ENCODE measurements around the gene GAREM1. TPM values are rescaled to one million over a fixed set of nuclear protein-coding genes. Genes with fewer than 3 reads are reported as not detected.
"Not testable (repeated sequence)": the region's sequence is repeated elsewhere in the genome, so short reads cannot be mapped to it uniquely, and the experiment has no call there.

Gene GAREM1
- total RNA-seq, 1 donor from 2014 or later = 7.7 TPM

GRCh38 chr18:32298171-32298667 is 172.5 kb downstream of the GAREM1 start:
- H3K27me3 Mint-ChIP-seq (ENCODE audit: low read depth) = no peaks in the 10 kb centered on the region
- DNase-seq (ENCODE audit: low spot score) = no peak
- peaks cover 19% of the 10 kb centered on the region for H3K4me1 Mint-ChIP-seq (ENCODE audit: low read depth)
- H3K4me3 Mint-ChIP-seq (ENCODE audit: unreplicated experiment) = no peak overlapping the region
- no peaks in the 10 kb centered on the region for H3K36me3 Mint-ChIP-seq (ENCODE audit: low read depth)
- no peaks in the 10 kb centered on the region for H3K9me3 Mint-ChIP-seq (ENCODE audit: low read depth)
- H3K27ac Mint-ChIP-seq (ENCODE audit: unreplicated experiment) = no peak overlapping the region
- no peak for TF ChIP-seq CTCF (IDR thresholded peaks at IDR 0.05)

- no peaks in the 10 kb centered on the region for H3K36me3 Mint-ChIP-seq (ENCODE audit: low read depth)
- no peak for DNase-seq (ENCODE audit: low spot score)
- no peaks in the 10 kb centered on the region for H3K27me3 Mint-ChIP-seq (ENCODE audit: low read depth)
- H3K9me3 Mint-ChIP-seq (ENCODE audit: low read depth) = no peaks in the 10 kb centered on the region
- peaks cover 14% of the 10 kb centered on the region for H3K4me1 Mint-ChIP-seq (ENCODE audit: low read depth)
- TF ChIP-seq CTCF (IDR thresholded peaks at IDR 0.05) = no peak
- no peak overlapping the region for H3K27ac Mint-ChIP-seq (ENCODE audit: unreplicated experiment)
- H3K4me3 Mint-ChIP-seq (ENCODE audit: unreplicated experiment) = no peak overlapping the region
Observed at GRCh38 chr18:32297579-32298170, 173.0 kb downstream of the GAREM1 start.

DNA sequence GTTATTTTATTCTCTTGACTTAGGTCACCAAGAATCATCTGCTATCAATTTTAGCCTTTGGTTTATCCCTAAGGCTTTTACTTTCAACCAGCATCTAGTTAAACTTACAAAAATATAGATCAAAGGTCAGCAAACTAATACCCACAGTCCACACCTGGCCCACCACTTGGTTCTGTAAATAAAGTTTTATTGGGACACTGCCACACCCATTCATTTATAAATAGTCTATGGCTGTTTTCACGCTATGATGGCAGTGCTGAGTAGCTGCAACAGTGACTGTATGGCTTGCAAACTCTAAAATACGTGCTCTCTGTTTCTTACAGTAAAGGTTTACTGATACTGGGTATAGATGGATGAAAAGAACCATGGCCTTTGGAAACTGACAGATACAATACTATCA is 173.8 kb downstream of the GAREM1 start:
- H3K27me3 Mint-ChIP-seq (ENCODE audit: low read depth) = no peaks in the 10 kb centered on the region

GRCh38 chr18:32295604-32296003 is 175.1 kb downstream of the GAREM1 start:
- no peak overlapping the region for H3K4me3 Mint-ChIP-seq (ENCODE audit: unreplicated experiment)
- no peak for TF ChIP-seq CTCF (IDR thresholded peaks at IDR 0.05)
- H3K27ac Mint-ChIP-seq (ENCODE audit: unreplicated experiment) = no peak overlapping the region
- H3K27me3 Mint-ChIP-seq (ENCODE audit: low read depth) = no peaks in the 10 kb centered on the region
- no peaks in the 10 kb centered on the region for H3K4me1 Mint-ChIP-seq (ENCODE audit: low read depth)
- H3K36me3 Mint-ChIP-seq (ENCODE audit: low read depth) = no peaks in the 10 kb centered on the region
- DNase-seq (ENCODE audit: low spot score) = no peak
- H3K9me3 Mint-ChIP-seq (ENCODE audit: low read depth) = no peaks in the 10 kb centered on the region

More for the DNA sequence above, 173.8 kb downstream of the GAREM1 start:
- Mint-ChIP-seq H3K9me3 (ENCODE audit: low read depth) (no peaks in the 10 kb centered on the region), H3K4me1 (ENCODE audit: low read depth) (peaks cover 5% of the 10 kb centered on the region), H3K27ac (ENCODE audit: unreplicated experiment) (no peak overlapping the region), H3K36me3 (ENCODE audit: low read depth) (no peaks in the 10 kb centered on the region), H3K4me3 (ENCODE audit: unreplicated experiment) (no peak overlapping the region)
- no peak for DNase-seq (ENCODE audit: low spot score)
- TF ChIP-seq CTCF (IDR thresholded peaks at IDR 0.05) = no peak

- no peaks in the 10 kb centered on the region for H3K9me3 Mint-ChIP-seq (ENCODE audit: low read depth)
- H3K27ac Mint-ChIP-seq (ENCODE audit: unreplicated experiment) = no peak overlapping the region
- no peaks in the 10 kb centered on the region for H3K4me1 Mint-ChIP-seq (ENCODE audit: low read depth)
- H3K36me3 Mint-ChIP-seq (ENCODE audit: low read depth) = no peaks in the 10 kb centered on the region
- H3K4me3 Mint-ChIP-seq (ENCODE audit: unreplicated experiment) = no peak overlapping the region
- no peaks in the 10 kb centered on the region for H3K27me3 Mint-ChIP-seq (ENCODE audit: low read depth)
- TF ChIP-seq CTCF (IDR thresholded peaks at IDR 0.05) = no peak
- DNase-seq (ENCODE audit: low spot score) = no peak
Observed at GRCh38 chr18:32293107-32293506, 177.6 kb downstream of the GAREM1 start.

DNA sequence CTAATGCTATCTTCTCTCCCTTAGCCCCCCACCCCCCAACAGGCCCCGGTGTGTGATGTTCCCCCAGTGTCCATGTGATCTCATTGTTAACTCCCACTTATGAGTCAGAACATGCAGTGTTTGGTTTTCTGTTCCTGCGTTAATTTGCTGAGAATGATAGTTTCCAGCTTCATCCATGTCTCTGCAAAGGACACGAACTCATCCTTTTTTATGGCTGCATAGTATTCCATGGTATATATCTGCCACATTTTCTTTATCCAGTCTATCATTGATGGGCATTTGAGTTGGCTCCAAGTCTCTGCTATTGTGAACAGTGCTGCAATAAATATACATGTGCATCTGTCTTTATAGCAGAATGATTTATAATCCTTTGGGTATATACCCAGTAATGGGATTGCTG is 179.1 kb downstream of the GAREM1 start:
- H3K9me3 Mint-ChIP-seq (ENCODE audit: low read depth); H3K4me3 Mint-ChIP-seq (ENCODE audit: unreplicated experiment); H3K27me3 Mint-ChIP-seq (ENCODE audit: low read depth); DNase-seq (ENCODE audit: low spot score); H3K27ac Mint-ChIP-seq (ENCODE audit: unreplicated experiment); H3K36me3 Mint-ChIP-seq (ENCODE audit: low read depth); H3K4me1 Mint-ChIP-seq (ENCODE audit: low read depth): not testable (repeated sequence)

Data from chondrocyte (in vitro differentiated cells).